Epithelial cell of esophagus (primary cell): ENCODE measurements around the gene C3orf20.

Experiments used
- DNase-seq: peaks from one replicate; pipeline ENCODE4 v3.0.0; 2010; ENCODE audit warnings: low read depth
- H3K4me3 ChIP-seq: 2 replicates; pipeline ENCODE4 v1.5.1; 2011; ENCODE audit warnings: mild to moderate bottlenecking, low read length, control low read depth
- TF ChIP-seq, protein P1 (sequence below): IDR thresholded peaks from 2 replicates; pipeline ENCODE4 v1.5.1; 2011; ENCODE audit warnings: low read depth, mild to moderate bottlenecking, low read length, control low read depth, inconsistent platforms; ENCODE audit not compliant: insufficient read depth; ENCODE audit errors: missing control alignments

C3orf20 gene

DNA sequence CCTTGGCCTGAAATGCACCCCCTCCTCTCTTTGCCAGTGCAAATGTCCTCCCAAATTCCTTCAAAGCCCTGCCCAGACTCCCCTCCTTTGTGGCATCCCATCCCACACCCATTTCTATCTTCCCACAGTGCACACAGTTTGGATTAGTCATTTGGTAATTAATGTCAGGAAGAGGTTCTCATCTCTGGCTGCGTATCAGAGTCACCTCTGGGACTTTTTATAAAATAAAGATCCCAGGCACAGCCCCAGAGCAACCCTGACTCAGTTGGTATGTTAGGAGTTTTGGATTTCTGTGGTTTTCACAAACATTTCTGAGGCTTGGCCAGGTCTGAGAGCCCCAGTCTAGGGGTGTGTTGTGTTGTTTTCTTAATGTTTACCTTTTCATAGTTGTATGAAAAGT is 41.6 kb downstream of the C3orf20 start:
- no peak for DNase-seq
- H3K4me3 ChIP-seq, result no peak overlapping the region
- TF ChIP-seq, protein P1, sequence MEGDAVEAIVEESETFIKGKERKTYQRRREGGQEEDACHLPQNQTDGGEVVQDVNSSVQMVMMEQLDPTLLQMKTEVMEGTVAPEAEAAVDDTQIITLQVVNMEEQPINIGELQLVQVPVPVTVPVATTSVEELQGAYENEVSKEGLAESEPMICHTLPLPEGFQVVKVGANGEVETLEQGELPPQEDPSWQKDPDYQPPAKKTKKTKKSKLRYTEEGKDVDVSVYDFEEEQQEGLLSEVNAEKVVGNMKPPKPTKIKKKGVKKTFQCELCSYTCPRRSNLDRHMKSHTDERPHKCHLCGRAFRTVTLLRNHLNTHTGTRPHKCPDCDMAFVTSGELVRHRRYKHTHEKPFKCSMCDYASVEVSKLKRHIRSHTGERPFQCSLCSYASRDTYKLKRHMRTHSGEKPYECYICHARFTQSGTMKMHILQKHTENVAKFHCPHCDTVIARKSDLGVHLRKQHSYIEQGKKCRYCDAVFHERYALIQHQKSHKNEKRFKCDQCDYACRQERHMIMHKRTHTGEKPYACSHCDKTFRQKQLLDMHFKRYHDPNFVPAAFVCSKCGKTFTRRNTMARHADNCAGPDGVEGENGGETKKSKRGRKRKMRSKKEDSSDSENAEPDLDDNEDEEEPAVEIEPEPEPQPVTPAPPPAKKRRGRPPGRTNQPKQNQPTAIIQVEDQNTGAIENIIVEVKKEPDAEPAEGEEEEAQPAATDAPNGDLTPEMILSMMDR, result no peak

DNA sequence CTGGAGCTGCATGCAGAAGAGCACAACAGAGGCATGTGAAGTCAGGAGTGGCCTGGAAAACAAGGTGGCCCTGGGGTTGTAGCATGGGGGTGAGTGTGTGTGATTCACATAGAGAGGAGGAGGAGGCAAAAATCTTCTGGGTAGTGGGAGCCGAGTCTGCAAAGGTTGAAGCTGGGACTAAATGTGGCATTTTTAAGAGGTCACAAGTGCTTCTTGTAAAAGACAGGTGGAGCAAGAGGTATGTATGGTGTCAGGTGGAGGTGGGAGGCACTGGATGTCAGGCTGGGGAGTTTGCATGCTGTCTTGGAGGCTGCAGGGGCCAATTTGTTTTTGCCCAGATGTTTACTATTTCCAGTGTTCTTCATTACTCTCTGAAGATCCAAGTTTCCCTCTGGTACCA is 42.4 kb downstream of the C3orf20 start:
- TF ChIP-seq, protein P1, result no peak
- DNase-seq, result no peak
- no peak overlapping the region for H3K4me3 ChIP-seq

DNA sequence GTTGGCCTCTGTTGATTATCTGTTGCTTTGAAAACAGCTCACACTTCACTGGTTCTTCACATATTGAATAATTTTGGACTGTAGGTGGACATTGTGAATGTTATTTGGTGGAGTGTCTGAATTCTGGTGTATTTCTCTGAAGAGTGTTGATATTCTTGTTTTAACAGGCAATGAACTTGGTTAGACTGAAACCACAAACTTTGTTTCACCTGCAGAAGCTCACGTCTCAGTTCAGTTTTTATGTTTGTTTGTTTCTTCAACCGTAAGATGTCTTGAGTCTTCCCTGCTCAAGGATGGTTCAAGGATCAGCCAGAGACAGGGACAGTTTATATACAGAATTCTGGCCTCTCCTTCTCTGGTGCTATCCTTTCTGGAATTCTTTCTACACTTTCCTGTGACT is 43.6 kb downstream of the C3orf20 start:
- no peak for DNase-seq
- H3K4me3 ChIP-seq, result no peak overlapping the region
- TF ChIP-seq, protein P1, result no peak

DNA sequence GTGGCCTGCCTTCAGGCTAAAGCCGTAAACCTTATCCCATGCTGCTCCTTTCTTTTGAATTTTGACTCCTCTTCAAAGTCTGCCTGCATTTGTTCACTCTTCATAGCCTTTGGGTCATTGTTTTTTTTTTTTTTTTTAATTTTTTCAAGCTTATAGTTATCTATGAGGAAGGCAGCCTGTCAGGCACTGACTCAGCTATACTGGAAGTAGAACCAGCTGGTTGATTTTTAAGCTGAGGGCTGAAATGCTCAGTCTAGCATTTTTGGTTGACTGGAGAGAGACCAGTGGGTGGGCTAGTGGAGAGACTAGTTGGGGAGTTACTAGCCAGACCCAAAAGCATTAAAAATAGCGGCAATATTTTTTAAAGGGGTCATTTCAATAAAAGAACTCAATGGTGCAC is 44.1 kb downstream of the C3orf20 start:
- no peak for DNase-seq
- TF ChIP-seq, protein P1, result no peak
- H3K4me3 ChIP-seq, result no peak overlapping the region

DNA sequence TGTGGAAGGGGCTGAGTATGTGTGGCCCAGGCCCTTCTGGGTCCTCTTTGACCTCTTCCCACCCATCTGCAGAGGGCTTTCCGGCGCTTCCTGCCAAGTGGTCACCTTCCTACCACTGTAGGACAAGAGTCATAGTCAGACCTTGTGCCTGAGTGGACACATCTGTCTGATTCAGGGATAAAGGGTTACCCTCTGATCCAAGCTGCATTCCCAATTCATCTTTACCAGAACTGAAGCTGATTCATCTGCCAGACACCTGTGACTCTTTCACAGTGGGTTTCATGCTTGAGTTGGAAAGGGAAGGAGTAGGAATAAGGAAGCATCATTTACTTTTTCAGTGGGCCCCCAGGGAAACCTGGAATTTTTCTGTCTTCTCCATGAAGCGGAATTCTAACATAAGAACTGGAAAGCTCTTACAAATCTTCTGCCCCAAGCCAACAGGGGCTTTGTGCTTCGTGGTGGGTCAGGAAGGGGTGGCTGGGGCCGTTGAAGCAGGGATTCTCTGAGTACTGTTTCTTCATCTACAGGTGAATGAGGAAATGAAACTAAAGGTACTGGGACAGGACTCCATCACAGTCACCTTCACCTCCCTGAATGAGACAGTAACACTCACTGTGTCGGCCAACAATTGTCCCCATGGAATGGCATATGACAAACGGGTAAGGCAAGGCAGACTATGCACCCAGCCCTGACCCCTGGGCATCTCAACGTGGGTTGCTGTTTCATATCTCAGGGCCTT is 46.4 kb downstream of the C3orf20 start:
- DNase-seq, result no peak
- no peak overlapping the region for H3K4me3 ChIP-seq
- TF ChIP-seq, protein P1, result no peak

DNA sequence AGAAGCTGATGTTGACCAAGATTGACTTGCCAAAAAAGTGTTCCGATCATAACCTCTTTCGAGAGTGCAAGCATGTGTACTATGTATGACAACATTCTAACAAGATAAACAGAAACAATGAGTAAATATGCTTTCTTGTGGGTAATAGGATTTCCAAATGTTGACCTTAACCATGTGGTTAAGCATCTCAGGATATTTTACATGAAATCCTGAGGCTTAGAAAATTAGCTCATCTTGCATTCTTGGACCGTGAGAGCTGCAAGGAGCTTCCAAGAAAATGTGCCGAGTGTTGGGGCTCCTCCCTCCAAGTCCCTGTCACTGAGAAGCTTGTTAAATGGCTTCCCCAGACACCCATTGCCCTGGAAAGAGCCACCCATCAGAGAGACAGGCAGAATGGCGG is 50.1 kb downstream of the C3orf20 start:
- DNase-seq, result no peak
- no peak overlapping the region for H3K4me3 ChIP-seq
- TF ChIP-seq, protein P1, result no peak
